ENCODE data around the gene ADAM15.

- no peak for TF ChIP-seq CTCF (IDR thresholded peaks at IDR 0.05)
- TF ChIP-seq POLR2A (IDR thresholded peaks at IDR 0.05) = no peak
Measured at GRCh38 chr1:155023627-155024026, 27.5 kb upstream of the ADAM15 start.
